Measurements from ENCODE around the gene SV2A.

GRCh38 chr1:149945206-149945605, 27.6 kb upstream of the SV2A start:
- TF ChIP-seq CTCF (IDR thresholded peaks at IDR 0.05) (no peak), POLR2A (IDR thresholded peaks at IDR 0.05) (no peak)
